Loucy (cell line): ENCODE data around the gene ANGPTL7.

Source experiments
- EZH2phosphoT487 ChIP-seq: fragments of 200-600 bp; IDR thresholded peaks from 2 replicates; pipeline ENCODE4 v1.6.1; 2018; ENCODE audit warnings: antibody characterized with exemption, mild to moderate bottlenecking, moderate library complexity, borderline replicate concordance
- TF ChIP-seq, protein P1 (sequence below): fragments of 200-600 bp; sonication (generic); conservative IDR thresholded peaks from 2 replicates; pipeline ENCODE4 v1.5.1; 2014; ENCODE audit warnings: mild to moderate bottlenecking, antibody characterized with exemption, low read length

DNA sequence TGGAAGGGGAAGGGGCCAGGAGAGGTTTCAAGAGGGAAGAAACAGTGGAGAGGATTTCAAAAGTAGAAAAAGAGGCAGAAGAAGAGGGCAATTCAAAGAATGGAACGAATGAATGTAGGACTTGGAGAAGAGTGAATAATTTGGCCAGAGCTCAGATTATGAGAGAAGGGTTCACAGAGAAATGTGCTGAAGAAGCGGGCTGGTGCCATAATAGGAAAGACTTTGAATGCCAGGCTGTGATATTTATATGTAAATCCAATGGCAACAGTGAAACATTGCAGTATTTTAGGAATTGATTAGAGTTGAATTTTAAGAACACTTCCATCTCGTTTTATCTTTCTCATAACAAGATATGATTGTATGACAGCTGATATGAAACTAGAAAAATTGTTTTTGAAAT is 36.0 kb upstream of the ANGPTL7 start:
- TF ChIP-seq, protein P1, sequence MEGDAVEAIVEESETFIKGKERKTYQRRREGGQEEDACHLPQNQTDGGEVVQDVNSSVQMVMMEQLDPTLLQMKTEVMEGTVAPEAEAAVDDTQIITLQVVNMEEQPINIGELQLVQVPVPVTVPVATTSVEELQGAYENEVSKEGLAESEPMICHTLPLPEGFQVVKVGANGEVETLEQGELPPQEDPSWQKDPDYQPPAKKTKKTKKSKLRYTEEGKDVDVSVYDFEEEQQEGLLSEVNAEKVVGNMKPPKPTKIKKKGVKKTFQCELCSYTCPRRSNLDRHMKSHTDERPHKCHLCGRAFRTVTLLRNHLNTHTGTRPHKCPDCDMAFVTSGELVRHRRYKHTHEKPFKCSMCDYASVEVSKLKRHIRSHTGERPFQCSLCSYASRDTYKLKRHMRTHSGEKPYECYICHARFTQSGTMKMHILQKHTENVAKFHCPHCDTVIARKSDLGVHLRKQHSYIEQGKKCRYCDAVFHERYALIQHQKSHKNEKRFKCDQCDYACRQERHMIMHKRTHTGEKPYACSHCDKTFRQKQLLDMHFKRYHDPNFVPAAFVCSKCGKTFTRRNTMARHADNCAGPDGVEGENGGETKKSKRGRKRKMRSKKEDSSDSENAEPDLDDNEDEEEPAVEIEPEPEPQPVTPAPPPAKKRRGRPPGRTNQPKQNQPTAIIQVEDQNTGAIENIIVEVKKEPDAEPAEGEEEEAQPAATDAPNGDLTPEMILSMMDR, result no peak
- TF ChIP-seq EZH2phosphoT487, result no peak
